Esophagus (tissue), 2 donors: ENCODE results near the gene REXO1. TPM values are rescaled to one million over a fixed set of nuclear protein-coding genes. Genes with fewer than 3 reads are reported as not detected.

Source experiments
- H3K27ac ChIP-seq, 2 donors: one replicate each; pipeline ENCODE4 v1.5.1; 2013; ENCODE audit warnings: low read depth in 2 of 2, mild to moderate bottlenecking in 2 of 2, inconsistent platforms in 1 of 2, low read length in 1 of 2, moderate library complexity in 1 of 2
- H3K27me3 ChIP-seq, 2 donors: one replicate each; pipeline ENCODE4 v1.6.1; 2013; ENCODE audit warnings: low read length in 2 of 2, control low read depth in 1 of 2, mild to moderate bottlenecking in 1 of 2; ENCODE audit not compliant: insufficient read depth in 2 of 2, control insufficient read depth in 1 of 2
- H3K36me3 ChIP-seq, 2 donors: one replicate each; pipeline ENCODE4 v1.6.1; 2013; ENCODE audit warnings: low read length in 1 of 2; ENCODE audit not compliant: control insufficient read depth in 2 of 2, insufficient read depth in 2 of 2
- H3K4me1 ChIP-seq, 2 donors: one replicate each; pipeline ENCODE4 v1.6.1; 2013; ENCODE audit warnings: low read length in 1 of 2; ENCODE audit not compliant: control insufficient read depth in 2 of 2, insufficient read depth in 2 of 2
- H3K4me3 ChIP-seq, 2 donors: one replicate each; pipeline ENCODE4 v1.5.1; 2013; ENCODE audit warnings: low read length in 2 of 2, mild to moderate bottlenecking in 2 of 2, low read depth in 1 of 2, moderate library complexity in 1 of 2
- H3K9me3 ChIP-seq, 2 donors: one replicate each; pipeline ENCODE4 v1.6.1; 2013; ENCODE audit warnings: mild to moderate bottlenecking in 2 of 2, low read depth in 1 of 2, low read length in 1 of 2, moderate library complexity in 1 of 2; ENCODE audit not compliant: control insufficient read depth in 2 of 2, insufficient read depth in 1 of 2
- WGBS, 2 donors: extraction: QIAGEN DNeasy Blood & Tissue Kit; methylation state at CpG; one replicate each; pipeline ENCODE4 v1.1.7; 2013; 5-methylcytosine and 5-hydroxymethylcytosine counted together
- polyA plus RNA-seq, 2 donors: library from polyadenylated mRNA; stranded (reverse); fragments of 200-250 nt; gene quantifications; one replicate each; pipeline ENCODE4 v1.2.3, GENCODE V29; 2013
- donor health status: healthy with polysubstance abuse.
- donor health status: Bipolar disorder and iron deficiency.

Gene REXO1
- polyA plus RNA-seq, 2 donors, result 13.9 to 27.4 TPM

GRCh38 chr19:1775951-1776605, 72.2 kb downstream of the REXO1 start:
- H3K27ac ChIP-seq, result no peak overlapping the region
- H3K4me3 ChIP-seq, result no peak overlapping the region
- no peaks in the 10 kb centered on the region for H3K36me3 ChIP-seq
- peaks cover 3 to 5% of the 10 kb centered on the region in 2 donors for H3K4me1 ChIP-seq
- 4 to 8% methylated on average over 39 to 50 of the region's 50 CpGs for WGBS, 2 donors
- peaks cover 2 to 8% of the 10 kb centered on the region in 2 donors for H3K9me3 ChIP-seq
- peaks cover 0 to 15% of the 10 kb centered on the region in 2 donors for H3K27me3 ChIP-seq

GRCh38 chr19:1774989-1775772, 73.1 kb downstream of the REXO1 start:
- 18 to 26% methylated on average over 49 to 59 of the region's 59 CpGs for WGBS, 2 donors
- H3K9me3 ChIP-seq, result peaks cover 2 to 9% of the 10 kb centered on the region in 2 donors
- H3K4me1 ChIP-seq, result peaks cover 3 to 5% of the 10 kb centered on the region in 2 donors
- H3K4me3 ChIP-seq, result no peak overlapping the region
- peaks cover 0 to 15% of the 10 kb centered on the region in 2 donors for H3K27me3 ChIP-seq
- no peaks in the 10 kb centered on the region for H3K36me3 ChIP-seq
- H3K27ac ChIP-seq, result no peak overlapping the region

- Histone ChIP-seq H3K27ac (peak overlapping the region; percentile 68 to 88), H3K4me1 (peaks cover 3 to 5% of the 10 kb centered on the region in 2 donors), H3K9me3 (peaks cover 2 to 9% of the 10 kb centered on the region in 2 donors), H3K36me3 (no peaks in the 10 kb centered on the region), H3K27me3 (peaks cover 0 to 23% of the 10 kb centered on the region in 2 donors), H3K4me3 (no peak overlapping the region)
- 39% methylated on average over 8 of the region's 8 CpGs for WGBS, 2 donors
Measured at GRCh38 chr19:1773184-1773583, 75.1 kb downstream of the REXO1 start.

GRCh38 chr19:1770866-1771576, 77.3 kb downstream of the REXO1 start:
- Histone ChIP-seq H3K4me3 (peak overlapping the region in 1 of 2 donors; percentile 8), H3K36me3 (no peaks in the 10 kb centered on the region), H3K9me3 (peaks cover 2 to 7% of the 10 kb centered on the region in 2 donors), H3K27me3 (peaks cover 0 to 27% of the 10 kb centered on the region in 2 donors), H3K27ac (no peak overlapping the region), H3K4me1 (peaks cover 3 to 6% of the 10 kb centered on the region in 2 donors)
- WGBS, 2 donors, result 87 to 91% methylated on average over 4 of the region's 4 CpGs

- Histone ChIP-seq H3K27ac (no peak overlapping the region), H3K4me3 (no peak overlapping the region), H3K36me3 (no peaks in the 10 kb centered on the region), H3K9me3 (peaks cover 0 to 4% of the 10 kb centered on the region in 2 donors), H3K27me3 (peaks cover 0 to 30% of the 10 kb centered on the region in 2 donors), H3K4me1 (peaks cover 2 to 6% of the 10 kb centered on the region in 2 donors)
- WGBS, 2 donors, result 11% methylated on average over 12 of the region's 12 CpGs
Measured at GRCh38 chr19:1769645-1769985, 78.7 kb downstream of the REXO1 start.

GRCh38 chr19:1768918-1769644, 79.2 kb downstream of the REXO1 start:
- Histone ChIP-seq H3K4me1 (peaks cover 0 to 5% of the 10 kb centered on the region in 2 donors), H3K27ac (no peak overlapping the region), H3K36me3 (no peaks in the 10 kb centered on the region), H3K4me3 (no peak overlapping the region), H3K9me3 (peaks cover 0 to 4% of the 10 kb centered on the region in 2 donors), H3K27me3 (peaks cover 0 to 34% of the 10 kb centered on the region in 2 donors)
- 75 to 77% methylated on average over 9 of the region's 9 CpGs for WGBS, 2 donors

GRCh38 chr19:1768248-1768647, 80.0 kb downstream of the REXO1 start:
- 22 to 26% methylated on average over 13 of the region's 13 CpGs for WGBS, 2 donors

GRCh38 chr19:1767464-1767933, 80.8 kb downstream of the REXO1 start:
- 4 to 6% methylated on average over 21 of the region's 21 CpGs for WGBS, 2 donors
- no peak overlapping the region for H3K27ac ChIP-seq
- no peak overlapping the region for H3K4me3 ChIP-seq
- peaks cover 0 to 4% of the 10 kb centered on the region in 2 donors for H3K9me3 ChIP-seq
- H3K4me1 ChIP-seq, result peaks cover 0 to 1% of the 10 kb centered on the region in 2 donors
- peaks cover 0 to 42% of the 10 kb centered on the region in 2 donors for H3K27me3 ChIP-seq
- no peaks in the 10 kb centered on the region for H3K36me3 ChIP-seq

More at GRCh38 chr19:1768248-1768647, 80.0 kb downstream of the REXO1 start:
- Histone ChIP-seq H3K4me3 (no peak overlapping the region), H3K4me1 (peaks cover 0 to 1% of the 10 kb centered on the region in 2 donors), H3K9me3 (peaks cover 0 to 4% of the 10 kb centered on the region in 2 donors), H3K27ac (no peak overlapping the region), H3K27me3 (peaks cover 0 to 40% of the 10 kb centered on the region in 2 donors), H3K36me3 (no peaks in the 10 kb centered on the region)
